HCT116 (cell line): ENCODE results near the gene MED16. TPM values are rescaled to one million over a fixed set of nuclear protein-coding genes. Genes with fewer than 3 reads are reported as not detected.

Experiments used
- ATAC-seq: fragments of 200-7000 bp; cut with Tn5 transposase; 2 replicates; pipeline ENCODE4 v1.9.1; 2020; ENCODE audit warnings: mild to moderate bottlenecking, moderate library complexity
- BruUV-seq: library from RNA; stranded (reverse); fragments of 400-500 nt; replicated peaks from 2 replicates; lab custom pipeline; 2021; lab: Mats Ljungman, UMichigan
- CTCF ChIA-PET: fragments of 300-600 bp; sonication (Branson Sonifier 250); formaldehyde crosslinking; loops from one replicate; lab custom pipeline; 2021; ENCODE audit warnings: antibody characterized with exemption; lab: Charles Lee
- POLR2A ChIA-PET: fragments of 300-600, 350-600 bp; sonication (Branson Sonifier 250); formaldehyde crosslinking; loops from one replicate; lab custom pipeline; 2021; ENCODE audit warnings: antibody characterized with exemption; lab: Charles Lee
- RAD21 ChIA-PET, 2 experiments: fragments of 300-600 bp; sonication (Branson Sonifier 250); formaldehyde crosslinking; loops; one replicate each; lab custom pipeline; 2023; ENCODE audit warnings: low total read pairs in 2 of 2; ENCODE audit not compliant: uncharacterized antibody in 2 of 2, unreplicated experiment in 2 of 2, low non-redundant PET in 1 of 2; lab: Charles Lee
- DNase-seq: peaks from one replicate; pipeline ENCODE4 v3.0.0-alpha.2; 2010; ENCODE audit warnings: low read depth, low spot score
- H2AFZ ChIP-seq: fragments of 200-600 bp; shearing (Covaris generic), sonication (generic); 2 replicates; pipeline ENCODE4 v1.6.1; 2017; ENCODE audit warnings: low read depth, mixed run types, mixed read lengths, antibody characterized with exemption, low read length; ENCODE audit not compliant: poor library complexity, severe bottlenecking
- H3K27ac ChIP-seq: 2 replicates; pipeline ENCODE4 v1.5.1; 2012; ENCODE audit warnings: low read depth, low read length
- H3K27me3 ChIP-seq: fragments of 200-600 bp; sonication (generic); 2 replicates; pipeline ENCODE4 v1.6.1; 2016; ENCODE audit warnings: mixed run types, low read length, mixed read lengths; ENCODE audit not compliant: insufficient read depth
- H3K36me3 ChIP-seq, 2 experiments: fragments of 200-500 bp in 1 of 2; fragments of 200-600 bp in 1 of 2; sonication (Bioruptor generic) in 1 of 2; sonication (generic) in 1 of 2; 2 replicates each; pipeline versions ENCODE4 v1.5.1 to v1.6.1; 2014 to 2016; ENCODE audit warnings: low read length in 2 of 2, inconsistent platforms in 1 of 2, mixed read lengths in 1 of 2, mixed run types in 1 of 2; ENCODE audit not compliant: insufficient read depth in 2 of 2, control insufficient read depth in 1 of 2
- H3K4me1 ChIP-seq, 2 experiments: fragments of 200-600 bp in 1 of 2; sonication (generic) in 1 of 2; 2 replicates each; pipeline versions ENCODE4 v1.5.1 to v1.6.1; 2012 to 2017; ENCODE audit warnings: low read length in 2 of 2, inconsistent platforms in 1 of 2, mild to moderate bottlenecking in 1 of 2, mixed read lengths in 1 of 2, mixed run types in 1 of 2, moderate library complexity in 1 of 2; ENCODE audit not compliant: insufficient read depth in 2 of 2, control insufficient read depth in 1 of 2
- H3K4me2 ChIP-seq: fragments of 200-600 bp; sonication (generic); 2 replicates; pipeline ENCODE4 v1.6.1; 2017; ENCODE audit warnings: mixed run types, low read length, mixed read lengths
- H3K4me3 ChIP-seq, 2 experiments: fragments of 200-600 bp in 1 of 2; sonication (generic) in 1 of 2; replicated peaks in 1 of 2; 2 replicates each; pipeline ENCODE4 v1.5.1; 2011 to 2016; ENCODE audit warnings: low read length in 2 of 2, control low read depth in 1 of 2, low read depth in 1 of 2, mild to moderate bottlenecking in 1 of 2, mixed read lengths in 1 of 2, mixed run types in 1 of 2
- H3K79me2 ChIP-seq: fragments of 200-600 bp; sonication (generic); 2 replicates; pipeline ENCODE4 v1.6.1; 2017; ENCODE audit warnings: mild to moderate bottlenecking, mixed run types, low read length, moderate library complexity, mixed read lengths; ENCODE audit not compliant: insufficient read depth
- H3K9ac ChIP-seq: fragments of 200-600 bp; sonication (generic); 2 replicates; pipeline ENCODE4 v1.6.1; 2016; ENCODE audit warnings: low read length, mixed read lengths
- H3K9me2 ChIP-seq: fragments of 200-600 bp; sonication (generic), shearing (Covaris generic); 2 replicates; pipeline ENCODE4 v1.6.1; 2017; ENCODE audit warnings: mixed run types, mild to moderate bottlenecking, moderate library complexity; ENCODE audit not compliant: insufficient read depth
- H3K9me3 ChIP-seq, 2 experiments: fragments of 200-500 bp in 1 of 2; fragments of 200-600 bp in 1 of 2; sonication (Bioruptor generic) in 1 of 2; sonication (generic) in 1 of 2; 2 replicates each; pipeline ENCODE4 v1.6.1; 2014 to 2017; ENCODE audit warnings: low read length in 2 of 2, mixed read lengths in 2 of 2, inconsistent platforms in 1 of 2, low read depth in 1 of 2, mild to moderate bottlenecking in 1 of 2, mixed run types in 1 of 2, moderate library complexity in 1 of 2; ENCODE audit not compliant: control insufficient read depth in 1 of 2, insufficient read depth in 1 of 2
- H4K20me1 ChIP-seq: fragments of 200-600 bp; sonication (generic), shearing (Covaris generic); 2 replicates; pipeline ENCODE4 v1.6.1; 2017; ENCODE audit warnings: mixed run types, mild to moderate bottlenecking, moderate library complexity; ENCODE audit not compliant: insufficient read depth
- CEBPB ChIP-seq: IDR thresholded peaks from 2 replicates; pipeline ENCODE4 v1.6.1; 2012; ENCODE audit warnings: low read depth
- CTCF ChIP-seq, 3 experiments: fragments of 200-600 bp in 1 of 3; sonication (generic) in 1 of 3; IDR thresholded peaks in 2 of 3; conservative IDR thresholded peaks in 1 of 3; 2 replicates each; pipeline ENCODE4 v1.5.1; 2012 to 2017; ENCODE audit warnings: low read depth in 2 of 3, low read length in 2 of 3, antibody characterized with exemption in 1 of 3, borderline replicate concordance in 1 of 3, control low read depth in 1 of 3, mild to moderate bottlenecking in 1 of 3, mixed read lengths in 1 of 3, mixed run types in 1 of 3, moderate library complexity in 1 of 3; ENCODE audit not compliant: insufficient read depth in 1 of 3
- EZH2 ChIP-seq: fragments of 200-600 bp; sonication (generic); IDR thresholded peaks from 2 replicates; pipeline ENCODE4 v1.6.1; 2017; ENCODE audit warnings: antibody characterized with exemption, mixed run types
- JUND ChIP-seq: IDR thresholded peaks from 2 replicates; pipeline ENCODE4 v1.6.1; 2012
- MAX ChIP-seq: IDR thresholded peaks from 2 replicates; pipeline ENCODE4 v1.6.1; 2012
- RAD21 ChIP-seq: IDR thresholded peaks from 2 replicates; pipeline ENCODE4 v1.6.1; 2012; ENCODE audit warnings: low read depth, mild to moderate bottlenecking
- REST ChIP-seq: IDR thresholded peaks from 2 replicates; pipeline ENCODE4 v1.6.1; 2012; ENCODE audit warnings: low read depth
- SP1 ChIP-seq: IDR thresholded peaks from 2 replicates; pipeline ENCODE4 v1.6.1; 2012; ENCODE audit warnings: low read depth
- TCF7L2 ChIP-seq: IDR thresholded peaks from 2 replicates; pipeline ENCODE4 v1.7.0; 2011; ENCODE audit warnings: borderline replicate concordance, inconsistent platforms; ENCODE audit not compliant: insufficient read depth, insufficient read length; ENCODE audit errors: extremely low read depth
- YY1 ChIP-seq: IDR thresholded peaks from 2 replicates; pipeline ENCODE4 v1.6.1; 2011; ENCODE audit warnings: low read length, low read depth, moderate library complexity, mild to moderate bottlenecking; ENCODE audit not compliant: insufficient replicate concordance; ENCODE audit errors: extremely low read depth
- intact Hi-C: fragments of 100-400 bp; cut with micrococcal nuclease; formaldehyde crosslinking; loops from 2 replicates; pipeline ENCODE4 v1.10.0; 2022
- total RNA-seq: library from RNA; stranded (reverse); gene quantifications from one replicate; pipeline ENCODE4 v1.2.1, GENCODE V29; 2021; ENCODE audit not compliant: unreplicated experiment

The MED16 gene
- total RNA-seq, 1 experiment from 2014 or later: 73.6 TPM

GRCh38 chr19:888581-889385 is 4.2 kb downstream of the MED16 start (continued):
- TF ChIP-seq REST (no peak), YY1 (no peak)
- TF ChIP-seq, all 23 proteins: peak for 0

GRCh38 chr19:887599-887998 is 5.4 kb downstream of the MED16 start:
- H3K9ac ChIP-seq: no peak overlapping the region
- H3K36me3 ChIP-seq: peaks cover 9 to 21% of the 10 kb centered on the region in 2 experiments; a peak in 3 of 4 replicates
- H3K4me2 ChIP-seq: no peak overlapping the region
- ChIA-PET POLR2A (no interaction called here), RAD21 (no interaction called here)
- no peak for ATAC-seq
- BruUV-seq: no TSS peak
- TF ChIP-seq TCF7L2 (no peak), SP1 (no peak), REST (no peak), RAD21 (no peak), CEBPB (no peak), YY1 (no peak), EZH2 (no peak), MAX (no peak), JUND (no peak), CTCF (IDR thresholded peaks at IDR 0.05 in 2 of 3, conservative IDR thresholded peaks at IDR 0.05 in 1 of 3; ENCODE audit: borderline replicate concordance in 1 of 3, insufficient read depth in 1 of 3, low read depth in 2 of 3, low read length in 2 of 3) (no peak)
- TF ChIP-seq, all 23 proteins: peak for 0
- Histone ChIP-seq H3K9me2 (no peaks in the 10 kb centered on the region), H3K79me2 (peaks cover 12% of the 10 kb centered on the region; the same call in 1 of the 2 replicates), H2AFZ (no peak overlapping the region), H4K20me1 (no peaks in the 10 kb centered on the region), H3K27ac (no peak overlapping the region), H3K4me1 (peaks cover 20 to 26% of the 10 kb centered on the region in 2 experiments), H3K27me3 (no peaks in the 10 kb centered on the region), H3K9me3 (no peaks in the 10 kb centered on the region), H3K4me3 (no peak overlapping the region)
- intact Hi-C loops: no loop called here
- DNase-seq: no peak
- CTCF ChIA-PET: no interaction called here
